GM19099 (cell line): ENCODE data around the gene HYAL4.

Experiments used
- POLR2A ChIP-seq: IDR thresholded peaks from 3 replicates; pipeline ENCODE4 v1.6.1; 2011; ENCODE audit warnings: low read depth; ENCODE audit not compliant: insufficient read length; ENCODE audit errors: extremely low read depth

Gene HYAL4

DNA sequence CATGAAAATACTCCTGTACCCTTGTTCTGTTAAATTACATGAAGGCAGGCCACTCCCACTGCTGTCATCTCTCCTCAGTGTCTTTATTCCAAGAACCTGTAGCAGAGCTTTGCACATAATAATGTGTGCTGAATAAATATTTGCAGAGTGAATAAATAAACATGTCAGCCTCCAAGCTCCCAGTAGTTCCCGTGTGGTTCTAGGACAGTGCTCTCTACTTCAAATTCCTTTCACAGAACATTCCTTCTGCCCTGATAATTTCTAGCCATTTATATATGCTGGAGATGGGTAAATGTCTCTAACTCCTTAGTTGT is 20.3 kb upstream of the HYAL4 start:
- no peak for TF ChIP-seq POLR2A

- no peak for TF ChIP-seq POLR2A
Measured at GRCh38 chr7:123828805-123829204, 16.2 kb upstream of the HYAL4 start.

DNA sequence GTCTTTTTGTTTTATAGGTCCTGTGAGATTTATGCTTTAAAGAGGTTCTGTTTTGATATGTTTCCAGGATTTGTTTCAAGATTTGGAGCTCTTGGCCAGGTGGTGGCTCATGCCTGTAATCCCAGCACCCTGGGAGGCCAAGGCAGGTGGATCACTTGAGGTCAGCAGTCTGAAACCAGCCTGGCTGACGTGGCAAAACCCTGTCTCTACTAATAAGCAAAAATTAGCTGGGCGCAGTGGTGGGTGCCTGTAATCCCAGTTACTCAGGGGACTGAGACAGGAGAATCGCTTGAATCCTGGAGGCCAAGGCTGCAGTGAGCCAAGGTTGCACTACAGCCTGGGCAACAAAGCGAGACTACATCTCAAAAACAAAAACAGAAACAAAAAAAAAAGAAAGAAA is 8.3 kb upstream of the HYAL4 start:
- no peak for TF ChIP-seq POLR2A

GRCh38 chr7:123845823-123846216 is 851 bp downstream of the HYAL4 start:
- TF ChIP-seq POLR2A: no peak

DNA sequence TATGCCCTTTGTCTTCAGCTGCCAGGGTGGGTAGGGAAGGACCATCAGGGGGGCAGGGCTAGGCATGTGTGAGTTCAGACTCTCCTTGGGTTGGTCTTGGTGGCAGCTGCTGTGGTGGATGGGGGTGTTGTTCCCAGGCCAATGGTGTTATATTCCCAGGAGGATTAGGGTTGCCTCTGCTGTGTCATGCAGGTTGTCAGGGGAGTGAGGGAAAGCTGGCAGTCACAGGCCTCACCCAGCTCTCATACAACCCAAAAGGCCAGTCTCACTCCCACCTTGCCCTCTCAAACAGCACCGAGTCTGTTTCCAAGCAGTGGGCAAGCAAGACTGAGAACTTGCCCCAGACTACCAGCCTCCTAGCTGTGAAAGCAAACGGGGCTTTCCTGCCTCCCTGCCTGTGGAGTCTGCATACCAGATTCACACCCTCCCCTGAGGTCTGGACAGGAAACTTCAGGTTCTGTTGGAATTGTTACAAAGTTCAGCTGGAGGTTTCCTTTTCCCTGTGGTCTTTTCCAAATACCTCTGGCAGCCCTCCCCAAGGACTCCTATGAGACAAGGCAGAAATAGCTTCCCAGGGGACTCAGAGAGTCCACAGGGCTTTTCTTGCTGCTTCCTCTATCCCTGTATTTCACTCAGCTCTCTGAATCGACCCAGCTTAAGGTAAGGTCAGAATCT is 1.4 kb downstream of the HYAL4 start:
- TF ChIP-seq POLR2A: no peak

GRCh38 chr7:123847868-123848267 is 2.9 kb downstream of the HYAL4 start:
- no peak for TF ChIP-seq POLR2A

DNA sequence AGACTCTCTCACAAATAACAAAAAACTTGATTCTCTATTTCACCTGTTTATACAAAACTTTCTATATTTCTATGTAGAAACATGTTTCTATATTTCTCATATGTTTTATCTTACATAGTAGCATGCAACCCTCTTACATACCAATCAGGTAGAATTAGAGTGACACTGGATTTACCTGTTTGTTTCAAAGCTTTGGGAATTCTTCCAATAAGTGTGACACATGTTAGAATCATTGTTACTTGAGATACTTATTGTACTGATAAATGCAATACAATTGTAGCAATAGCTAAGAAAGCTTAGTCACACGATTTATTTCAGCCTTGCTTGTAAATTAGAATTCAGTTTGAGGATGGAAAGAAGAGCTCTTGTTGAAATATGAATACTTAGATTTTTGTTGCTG is 4.9 kb downstream of the HYAL4 start:
- TF ChIP-seq POLR2A: no peak

- no peak for TF ChIP-seq POLR2A
Measured at GRCh38 chr7:123860848-123861247, 15.9 kb downstream of the HYAL4 start.

DNA sequence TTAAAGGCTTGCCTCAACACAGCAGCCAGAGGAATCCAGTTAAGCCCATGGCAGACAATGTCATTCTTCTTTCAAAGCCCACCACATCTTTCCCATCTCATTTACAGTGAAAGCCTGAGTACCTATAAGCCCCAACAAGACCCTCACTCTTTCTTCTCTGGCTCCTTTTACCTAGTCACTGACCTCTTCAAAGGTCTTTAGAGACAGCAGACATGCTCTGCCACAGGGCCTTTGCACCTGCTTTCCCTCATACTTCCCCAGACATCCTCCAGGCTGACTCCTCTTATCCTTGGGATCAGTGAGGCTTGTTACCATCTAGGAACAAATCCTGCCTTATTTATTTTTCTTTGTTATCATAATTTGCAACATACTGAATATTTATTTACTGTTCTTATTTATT is 17.8 kb downstream of the HYAL4 start:
- TF ChIP-seq POLR2A: no peak

- TF ChIP-seq POLR2A: no peak
Measured at GRCh38 chr7:123863461-123863860, 18.5 kb downstream of the HYAL4 start.

DNA sequence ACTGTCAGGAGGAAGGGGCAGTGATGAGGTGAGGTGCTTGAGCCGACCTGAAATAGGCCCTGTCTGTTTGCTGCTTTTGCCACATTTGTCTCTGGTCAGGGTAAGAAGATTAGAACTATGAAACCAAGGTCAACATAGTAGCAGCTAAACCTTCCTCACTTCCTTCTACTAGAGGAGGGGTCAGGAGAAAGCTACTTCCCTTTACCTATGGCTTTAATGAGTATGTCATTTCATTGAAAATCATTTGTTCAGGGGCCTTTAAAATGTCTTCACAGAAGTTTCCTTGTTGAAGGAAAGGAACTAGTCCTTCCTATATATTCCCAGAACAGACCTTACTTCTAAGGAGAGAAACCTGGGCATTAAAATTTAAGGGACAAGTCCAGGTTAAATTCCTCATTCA is 19.0 kb downstream of the HYAL4 start:
- TF ChIP-seq POLR2A: no peak

DNA sequence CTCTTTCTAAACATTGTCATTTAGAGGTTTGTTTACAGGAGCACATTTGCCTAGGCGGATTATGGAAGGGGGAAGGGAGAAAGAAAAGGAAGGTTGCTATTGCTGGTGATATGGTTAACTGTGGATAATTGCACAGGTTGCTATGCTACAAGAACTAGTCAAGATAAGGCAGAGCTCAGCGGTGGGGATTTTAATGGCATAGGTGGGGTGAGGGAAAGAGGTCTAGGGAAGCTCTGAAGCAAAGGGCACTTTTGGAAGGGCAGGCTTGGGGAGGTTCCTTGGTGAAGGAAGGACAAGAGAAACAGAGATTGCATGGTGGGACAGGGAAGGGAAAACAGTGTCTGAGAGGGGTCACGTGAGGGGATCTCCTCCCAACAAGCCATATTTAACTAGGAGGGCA is 19.5 kb downstream of the HYAL4 start:
- TF ChIP-seq POLR2A: no peak

DNA sequence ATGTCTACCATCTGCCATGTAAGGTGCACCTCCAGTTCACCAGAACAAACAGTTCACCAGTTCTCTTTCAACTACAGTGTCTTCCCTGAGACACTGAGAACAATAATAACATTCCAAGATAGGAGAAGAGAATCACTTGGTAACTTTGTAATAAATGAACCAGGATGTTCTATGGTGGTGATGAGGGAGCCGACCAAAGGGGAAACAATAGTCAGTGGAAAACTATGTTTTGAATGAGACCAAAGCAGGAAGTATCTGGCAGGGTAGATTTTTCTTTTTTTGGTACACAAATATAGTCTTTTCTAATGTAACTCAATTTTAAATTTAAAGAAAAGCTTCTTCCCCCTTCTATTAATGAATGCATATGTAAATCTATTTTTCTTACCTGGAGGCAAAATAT is 20.0 kb downstream of the HYAL4 start:
- TF ChIP-seq POLR2A: no peak

DNA sequence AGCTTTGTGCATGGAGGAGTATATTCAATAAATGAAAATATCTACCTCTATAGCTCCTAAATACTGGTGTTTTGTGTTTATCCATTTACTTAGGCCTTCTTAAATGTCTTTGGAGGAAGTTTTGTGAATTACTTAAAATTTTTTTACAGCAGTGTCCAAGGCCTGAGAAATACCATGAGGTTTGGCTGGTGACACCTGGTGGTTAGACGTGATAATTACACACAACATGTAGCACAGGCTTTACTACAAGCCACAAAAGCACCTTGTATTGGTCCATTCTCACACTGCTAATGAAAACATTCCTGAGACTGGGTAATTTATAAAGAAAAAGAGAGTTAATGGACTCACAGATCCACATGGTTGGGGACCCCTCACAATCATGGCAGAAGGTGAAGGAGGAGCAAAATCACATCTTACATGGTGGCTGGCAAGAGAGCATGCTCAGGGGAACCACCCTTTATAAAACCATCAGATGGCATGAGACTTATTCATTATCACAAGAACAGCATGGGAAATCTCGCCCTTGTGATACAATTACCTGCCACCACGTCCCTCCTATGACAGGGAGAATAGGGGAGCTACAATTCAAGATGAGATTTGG is 20.6 kb downstream of the HYAL4 start:
- TF ChIP-seq POLR2A: no peak

DNA sequence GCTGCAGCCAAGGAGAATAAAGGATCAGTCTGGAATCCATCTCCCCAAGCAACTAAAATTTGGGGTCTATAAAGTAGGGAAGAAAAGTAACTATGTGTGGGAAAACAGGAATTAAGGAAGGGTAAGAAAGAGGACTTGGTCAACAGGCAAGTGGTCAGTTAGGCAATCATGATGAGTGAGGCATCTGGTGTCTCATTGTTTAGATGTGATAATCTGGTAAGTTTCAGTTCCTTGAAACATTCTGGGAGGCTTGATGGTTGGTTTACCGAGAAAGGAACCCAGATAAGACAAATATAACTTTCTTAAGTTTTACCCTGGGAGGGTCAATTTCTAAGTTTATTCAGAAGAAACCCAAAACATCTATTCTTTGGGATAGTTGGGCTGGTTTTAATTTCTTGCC is 22.3 kb downstream of the HYAL4 start:
- TF ChIP-seq POLR2A: no peak

DNA sequence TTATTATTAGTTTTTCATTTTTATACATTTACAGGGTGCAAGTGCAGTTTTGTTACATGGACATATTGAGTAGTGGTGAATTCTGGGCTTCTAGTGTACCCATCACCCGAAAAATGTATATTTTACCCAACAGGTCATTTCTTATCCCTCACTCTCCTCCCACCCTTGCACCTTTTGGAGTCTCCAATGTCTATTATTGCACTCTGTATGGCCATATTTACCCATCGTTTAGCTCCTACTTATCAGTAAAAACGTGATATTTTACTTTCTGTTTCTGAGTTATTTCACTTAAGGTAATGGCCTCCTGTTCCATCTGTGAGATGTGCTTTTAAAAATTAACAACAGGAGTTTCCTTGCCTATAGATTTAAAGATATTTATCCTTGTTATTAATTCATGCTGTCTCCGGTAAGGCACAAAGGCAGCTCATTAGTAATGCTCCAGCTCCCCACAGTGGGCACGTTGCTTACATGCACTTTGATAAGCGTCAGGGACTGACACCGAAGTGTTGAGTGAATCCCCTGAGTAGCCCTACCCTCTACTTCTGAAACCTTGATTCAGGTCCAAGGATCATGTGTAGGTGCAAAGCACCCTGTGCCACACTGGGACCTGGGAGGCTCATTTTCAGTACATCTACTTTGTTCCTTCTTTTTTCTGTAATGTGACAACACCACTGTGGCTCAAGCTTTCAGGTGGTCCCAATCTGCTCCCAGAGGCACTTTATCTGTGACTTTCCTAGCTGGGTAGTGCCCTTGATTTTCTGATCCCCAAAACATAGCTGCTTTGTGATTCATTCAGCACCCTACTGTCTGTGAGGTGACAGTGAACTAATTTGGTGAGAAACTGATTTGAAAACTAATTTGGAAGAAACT is 27.3 kb downstream of the HYAL4 start:
- TF ChIP-seq POLR2A: no peak
